HG03378 (cell line): Measurements from ENCODE around the gene RCOR1.
"Not testable (repeated sequence)": the region's sequence is repeated elsewhere in the genome, so short reads cannot be mapped to it uniquely, and the experiment has no call there.

Experiments
- ATAC-seq: cut with Tn5 transposase; IDR thresholded peaks from one replicate; pipeline ENCODE4 v1.9.1; 2021; ENCODE audit warnings: mild to moderate bottlenecking, moderate library complexity; ENCODE audit not compliant: unreplicated experiment

The RCOR1 gene

DNA sequence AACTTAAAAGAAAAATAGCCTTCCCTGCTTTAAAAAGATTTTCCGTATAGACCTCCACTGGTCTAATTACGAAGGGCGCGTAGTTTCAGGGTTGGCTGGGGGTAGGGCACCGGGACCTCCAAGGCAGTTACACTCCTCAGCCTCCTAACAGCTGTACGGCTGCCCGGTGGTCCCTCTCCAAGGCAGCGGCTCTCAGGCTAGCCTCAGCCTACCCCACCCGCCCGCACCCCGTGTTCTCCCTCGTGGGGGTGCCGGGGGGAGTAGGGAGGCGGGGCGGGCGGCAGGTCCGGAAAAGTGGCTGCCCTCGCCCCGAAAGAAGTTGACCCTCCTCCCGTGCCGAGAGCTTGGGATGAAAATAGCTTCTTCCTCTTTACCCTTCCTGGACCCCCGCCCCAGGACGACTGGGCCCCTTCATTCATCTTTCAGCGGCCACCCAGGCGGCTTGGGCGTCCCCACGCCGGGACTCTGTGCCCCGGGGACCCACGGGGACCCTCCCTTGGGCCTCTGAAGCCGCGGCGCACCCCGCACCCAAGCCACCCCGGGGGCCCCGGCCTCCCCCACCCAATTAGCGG, 991 bp upstream of the RCOR1 start:
- ATAC-seq = no peak

DNA sequence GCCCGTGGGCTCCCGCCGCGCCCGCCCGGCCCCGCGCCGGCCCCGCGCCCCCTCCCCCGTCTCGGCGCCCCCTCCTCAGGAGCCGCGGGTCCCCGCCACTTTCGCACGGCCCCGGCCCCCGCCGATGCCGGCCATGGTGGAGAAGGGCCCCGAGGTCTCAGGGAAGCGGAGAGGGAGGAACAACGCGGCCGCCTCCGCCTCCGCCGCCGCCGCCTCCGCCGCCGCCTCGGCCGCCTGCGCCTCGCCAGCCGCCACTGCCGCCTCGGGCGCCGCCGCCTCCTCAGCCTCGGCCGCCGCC, 263 bp downstream of the RCOR1 start:
- no peak for ATAC-seq

GRCh38 chr14:102593061-102593824, 794 bp downstream of the RCOR1 start:
- ATAC-seq = no peak

DNA sequence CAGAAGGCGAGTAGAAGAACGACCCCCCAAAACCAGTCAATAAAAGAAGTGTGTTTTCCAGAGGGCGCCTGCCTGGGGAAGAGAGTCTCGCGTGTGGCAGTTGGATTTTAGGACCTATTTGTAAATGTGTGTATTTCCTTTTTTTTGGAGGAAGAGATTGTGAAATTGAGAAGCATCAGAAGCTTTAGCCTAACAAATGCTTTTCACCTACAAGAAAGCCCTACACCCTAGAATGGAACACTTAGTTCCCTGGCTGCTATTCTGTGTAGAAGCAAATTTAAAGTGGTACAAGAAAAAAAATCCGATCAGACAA, 1.3 kb downstream of the RCOR1 start:
- ATAC-seq = no peak

DNA sequence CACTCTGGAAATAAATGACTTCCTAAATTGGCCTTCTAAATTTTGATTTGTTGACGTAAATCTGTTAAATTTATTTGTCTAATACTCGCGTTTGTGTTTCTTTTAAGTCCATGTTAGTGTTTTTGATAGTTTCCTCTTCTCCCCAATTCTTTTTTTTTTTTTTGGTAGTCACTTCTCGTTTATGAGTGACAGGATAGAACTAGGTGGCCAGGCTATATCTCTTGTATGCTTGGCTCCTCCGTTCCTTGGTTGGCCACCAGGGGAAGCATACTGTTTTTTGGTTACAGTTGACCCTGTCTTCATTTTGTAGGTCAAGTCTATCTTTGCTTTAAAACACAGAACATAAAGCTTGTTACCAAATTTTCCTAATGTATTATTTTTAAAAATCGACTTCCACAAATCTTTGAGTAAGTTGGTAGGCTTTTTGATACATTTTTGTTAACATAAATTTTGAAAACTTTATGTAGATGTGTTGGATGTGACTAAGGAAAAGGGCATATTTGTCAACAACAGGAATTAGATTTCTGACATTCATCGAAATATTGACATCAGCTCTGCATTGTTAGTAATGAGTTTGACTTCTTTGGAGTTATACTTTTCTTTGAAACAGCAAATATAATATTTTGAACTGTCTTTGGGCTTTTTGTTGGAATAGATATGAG, 2.2 kb downstream of the RCOR1 start:
- ATAC-seq = peak; percentile 39

DNA sequence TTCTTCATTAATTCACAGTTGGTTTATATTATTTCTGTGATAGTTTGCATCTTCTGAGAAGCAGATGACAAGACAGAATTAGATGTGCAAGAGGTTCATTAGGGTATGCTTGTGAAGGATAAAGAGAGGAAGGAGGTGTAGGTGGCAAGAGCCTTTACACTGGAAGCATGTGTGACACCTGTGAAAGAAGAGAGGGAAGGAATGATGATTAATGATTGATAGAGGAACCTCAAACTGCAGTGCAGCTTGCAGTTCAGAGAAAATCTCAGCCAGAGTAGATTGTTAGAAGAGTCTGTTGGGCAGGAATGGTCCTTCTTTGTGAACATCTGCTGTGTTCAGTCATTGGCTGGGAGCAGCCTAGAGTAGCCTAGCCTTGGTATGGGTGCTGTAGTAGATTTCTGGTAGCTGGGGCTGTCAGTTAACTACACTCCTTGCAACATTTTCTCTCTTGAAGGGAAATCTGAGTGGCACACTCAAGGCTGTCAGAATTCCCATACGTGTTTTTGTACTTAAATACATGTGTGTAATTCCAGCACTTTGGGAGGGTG, 9.0 kb downstream of the RCOR1 start:
- no peak for ATAC-seq

DNA sequence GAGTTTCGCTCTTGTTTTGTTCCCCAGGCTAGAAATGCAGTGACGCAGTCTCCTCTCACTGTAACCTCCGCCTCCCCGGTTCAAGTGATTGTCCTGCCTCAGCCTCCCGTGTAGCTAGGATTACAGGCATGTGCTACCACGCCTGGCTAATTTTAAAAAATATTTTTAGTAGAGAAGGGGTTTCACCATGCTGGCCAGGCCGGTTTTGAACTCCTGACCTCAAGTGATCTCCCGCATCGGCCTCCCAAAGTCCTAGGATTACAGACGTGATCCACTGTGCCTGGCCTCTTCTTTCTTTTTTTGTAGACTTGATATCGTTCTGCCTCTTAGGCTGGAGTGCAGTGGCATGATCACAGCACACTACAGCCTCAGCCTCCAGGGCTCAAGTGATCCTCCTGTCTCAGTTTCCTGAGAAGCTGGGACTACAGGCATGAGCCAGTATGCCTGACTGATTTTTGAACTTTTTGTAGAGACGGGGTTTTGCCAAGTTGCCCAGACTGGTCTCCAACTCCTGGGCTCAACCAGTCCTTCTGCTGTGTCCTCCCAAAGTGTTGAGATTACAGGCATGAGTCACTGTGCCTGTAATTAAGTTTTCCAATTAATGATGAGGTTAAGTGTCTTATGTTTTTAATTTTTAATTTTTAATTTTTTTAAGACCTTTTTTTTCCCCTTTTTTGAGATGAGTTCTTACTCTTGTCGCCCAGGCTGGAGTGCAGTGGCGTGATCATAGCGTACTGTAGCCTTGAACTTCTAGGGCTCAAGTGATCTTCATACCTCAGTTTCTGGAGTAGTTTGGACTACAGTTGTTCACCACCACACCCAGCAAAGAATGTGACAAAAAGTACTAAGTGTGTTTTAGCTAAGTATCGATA, 10.2 kb downstream of the RCOR1 start:
- no peak for ATAC-seq

GRCh38 chr14:102603293-102603907, 11.0 kb downstream of the RCOR1 start:
- no peak for ATAC-seq

DNA sequence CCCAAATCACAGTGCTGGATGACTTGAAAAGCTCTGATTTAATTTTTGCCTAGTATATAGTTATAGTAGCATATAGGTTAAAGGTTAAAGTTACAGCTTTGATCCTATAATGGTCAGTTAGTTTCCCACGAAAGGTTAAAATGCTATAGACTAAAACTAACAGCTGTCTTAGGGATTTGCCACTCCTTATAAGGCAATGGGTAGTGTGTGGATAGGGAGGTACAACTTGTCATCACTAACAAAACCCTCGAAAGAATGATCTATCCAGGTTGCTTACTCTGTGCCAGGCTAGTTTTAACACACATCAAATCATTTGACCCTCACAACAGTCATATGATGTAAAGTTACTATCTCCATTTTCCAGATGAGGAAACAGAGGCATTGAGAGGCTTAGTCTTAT, 11.7 kb downstream of the RCOR1 start:
- ATAC-seq = no peak

DNA sequence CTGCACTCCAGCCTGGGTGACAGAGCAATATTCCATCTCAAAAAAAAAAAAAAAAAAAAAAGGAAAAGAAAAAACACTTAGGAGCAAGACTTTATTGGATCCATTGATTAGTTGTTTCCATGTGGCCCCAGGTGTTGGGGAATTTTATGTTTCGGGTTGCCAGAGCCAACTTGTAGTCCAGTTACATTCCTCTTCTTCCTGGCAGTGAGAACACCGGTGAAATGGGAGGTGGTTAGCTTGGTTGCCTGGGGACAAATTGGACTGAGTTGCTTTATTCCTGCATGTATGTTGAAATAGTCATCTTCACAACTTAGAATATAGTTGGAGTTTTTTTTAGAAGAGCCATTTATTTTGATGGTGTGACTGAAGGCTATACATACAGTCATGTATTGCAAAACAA, 12.6 kb downstream of the RCOR1 start:
- ATAC-seq = no peak

DNA sequence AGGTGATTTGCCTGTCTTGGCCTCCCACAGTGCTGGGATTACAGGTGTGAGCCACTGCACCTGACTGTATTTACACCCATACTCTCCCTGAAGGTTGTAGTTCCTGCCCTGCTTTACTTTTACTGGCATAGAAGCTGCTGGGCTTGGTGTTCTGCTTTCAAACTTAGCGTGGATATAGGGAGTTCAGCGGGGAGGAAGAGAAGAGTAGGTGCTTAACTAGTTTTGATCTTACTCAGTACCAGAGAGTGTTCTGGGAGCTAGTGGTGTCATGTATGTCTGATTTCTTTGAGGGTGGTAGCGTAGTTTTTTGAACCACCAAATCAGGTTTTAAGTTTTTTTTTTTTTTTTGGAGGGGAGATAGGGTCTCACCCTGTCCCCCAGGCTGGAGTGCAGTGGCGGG, 13.8 kb downstream of the RCOR1 start:
- ATAC-seq = peak; percentile 51

GRCh38 chr14:102608064-102608446, 15.6 kb downstream of the RCOR1 start:
- ATAC-seq = no peak

DNA sequence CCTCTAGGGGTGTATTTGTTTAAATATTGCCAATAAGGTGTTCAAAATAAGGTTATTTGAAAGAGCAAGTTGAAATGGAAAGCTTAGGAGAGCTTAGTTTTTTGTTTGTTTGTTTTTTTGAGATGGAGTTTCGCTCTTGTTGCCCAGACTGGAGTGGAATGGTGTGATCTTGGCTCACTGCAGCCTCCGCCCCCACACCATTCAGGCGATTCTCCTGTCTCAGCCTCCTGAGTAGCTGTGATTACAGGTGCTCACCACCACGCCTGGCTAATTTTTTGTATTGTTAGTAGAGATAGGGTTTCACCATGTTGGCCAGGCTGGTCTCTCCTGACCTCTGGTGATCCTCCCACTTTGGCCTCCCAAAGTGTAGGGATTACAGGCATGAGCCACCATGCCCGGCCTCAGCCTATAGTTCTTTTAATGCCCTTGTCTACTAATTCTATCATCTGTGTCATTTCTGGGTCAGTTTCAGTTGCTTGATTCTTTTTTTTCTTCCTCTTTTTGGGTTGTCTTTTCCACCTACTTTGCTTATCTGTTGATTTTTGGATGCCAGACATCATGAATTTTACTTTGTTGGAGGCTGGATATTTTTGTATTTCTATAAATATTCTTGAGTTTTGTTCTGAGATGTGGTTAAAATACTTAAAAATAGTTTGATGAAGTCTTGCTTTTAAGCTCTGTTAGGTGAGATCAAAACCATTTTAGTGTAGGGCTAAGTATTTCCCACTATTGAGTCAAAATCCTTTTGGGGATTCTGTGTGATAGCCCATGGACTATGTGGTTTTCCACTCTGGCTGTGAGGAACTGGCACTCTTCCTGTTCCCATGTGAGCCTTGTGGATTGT, 18.7 kb downstream of the RCOR1 start:
- no peak for ATAC-seq

- no peak for ATAC-seq
Observed at GRCh38 chr14:102616318-102616717, 23.9 kb downstream of the RCOR1 start.

DNA sequence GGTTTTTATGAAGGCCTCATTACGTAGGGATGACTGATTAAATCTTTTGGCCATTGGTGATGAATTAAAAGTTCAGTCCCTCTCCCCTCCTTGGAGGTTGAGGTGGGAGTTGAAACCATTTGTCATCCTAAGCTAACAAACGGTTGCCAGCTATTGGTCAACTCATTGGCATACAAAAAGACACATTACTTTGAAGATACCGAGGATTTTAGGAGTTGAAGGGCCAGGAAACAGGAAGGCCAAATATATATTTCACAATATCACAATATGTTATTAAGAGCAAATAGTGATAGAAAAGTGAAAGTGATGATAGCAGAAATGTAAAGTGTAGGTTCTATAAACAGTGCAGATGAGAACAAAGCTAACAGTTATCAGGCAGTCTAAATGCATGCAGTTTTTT, 24.4 kb downstream of the RCOR1 start:
- ATAC-seq = no peak

GRCh38 chr14:102619012-102619411, 26.6 kb downstream of the RCOR1 start:
- ATAC-seq = not testable (repeated sequence)

DNA sequence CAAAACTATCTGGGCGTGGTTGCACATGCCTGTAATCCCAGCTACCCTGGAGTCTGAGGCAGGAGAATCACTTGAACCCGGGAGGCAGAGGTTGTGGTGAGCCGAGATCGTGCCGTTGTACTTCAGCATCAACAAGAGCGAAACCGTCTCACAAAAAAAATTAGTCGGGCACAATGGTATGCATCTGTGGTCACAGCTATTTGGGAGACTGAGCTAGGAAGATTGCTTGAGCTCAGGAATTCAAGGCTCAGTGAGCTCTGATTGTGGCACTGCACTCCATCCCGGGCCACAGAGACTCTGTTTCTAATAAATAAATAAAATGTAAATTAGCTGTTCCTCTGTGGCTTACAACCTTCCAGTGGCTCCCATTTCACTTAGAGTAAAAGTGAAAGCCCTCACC, 28.0 kb downstream of the RCOR1 start:
- ATAC-seq = no peak

DNA sequence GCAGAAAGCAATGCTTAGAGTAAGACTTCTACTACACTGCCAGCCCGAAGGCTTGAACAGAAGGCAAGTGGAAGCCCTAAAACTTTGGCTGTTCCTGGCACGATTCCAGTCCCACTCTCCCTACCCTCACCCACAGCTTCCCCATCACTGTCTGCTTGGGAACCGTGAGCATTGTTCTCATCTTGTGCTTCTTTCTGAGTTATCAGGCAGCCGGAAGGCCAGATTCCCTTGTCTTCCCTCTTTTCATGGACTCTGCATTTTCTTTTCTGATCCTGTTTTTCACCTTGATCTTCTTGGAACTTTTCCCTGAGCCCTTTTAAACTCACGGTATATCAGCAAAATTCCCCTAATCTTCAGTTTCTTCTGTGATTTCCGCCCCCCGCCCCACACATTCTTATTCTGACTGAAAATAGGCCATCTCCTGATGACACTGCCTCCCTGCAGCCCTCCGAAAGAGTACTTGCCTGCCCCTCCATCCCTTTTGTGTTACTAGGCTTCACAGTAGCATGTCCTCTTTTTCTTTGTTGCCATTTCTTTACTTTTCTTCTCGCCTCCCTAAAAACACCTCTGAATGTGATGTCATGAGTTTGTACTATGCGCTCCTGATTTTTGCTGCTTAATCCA, 29.9 kb downstream of the RCOR1 start:
- ATAC-seq = no peak

GRCh38 chr14:102624666-102625065, 32.2 kb downstream of the RCOR1 start:
- ATAC-seq = no peak
